AG04449 (cell line): Measurements from ENCODE around the gene DDAH2.

ENCODE experiments used
- CTCF ChIA-PET: fragments of 350-600 bp; formaldehyde crosslinking; extraction: SDS; loops from one replicate; lab custom pipeline; 2021; ENCODE audit warnings: antibody characterized with exemption; lab: Yijun Ruan, JAX
- POLR2A ChIA-PET: fragments of 400-600, 350-600 bp; formaldehyde crosslinking; extraction: SDS; loops from one replicate; lab custom pipeline; 2020; ENCODE audit warnings: antibody characterized with exemption, inconsistent platforms; lab: Yijun Ruan, JAX
- DNase-seq: peaks from one replicate; pipeline ENCODE4 v3.0.0-alpha.2; 2010; ENCODE audit warnings: low read depth, low spot score
- H3K4me3 ChIP-seq: 2 replicates; pipeline ENCODE4 v1.5.1; 2011; ENCODE audit warnings: low read depth, mild to moderate bottlenecking, control low read depth, low read length
- TF ChIP-seq, protein P1 (sequence below): IDR thresholded peaks from one replicate; pipeline ENCODE4 v1.5.1; 2011; ENCODE audit warnings: mild to moderate bottlenecking, moderate library complexity, low read length, control low read depth, inconsistent platforms; ENCODE audit not compliant: insufficient read depth; ENCODE audit errors: missing control alignments

DDAH2 gene

DNA sequence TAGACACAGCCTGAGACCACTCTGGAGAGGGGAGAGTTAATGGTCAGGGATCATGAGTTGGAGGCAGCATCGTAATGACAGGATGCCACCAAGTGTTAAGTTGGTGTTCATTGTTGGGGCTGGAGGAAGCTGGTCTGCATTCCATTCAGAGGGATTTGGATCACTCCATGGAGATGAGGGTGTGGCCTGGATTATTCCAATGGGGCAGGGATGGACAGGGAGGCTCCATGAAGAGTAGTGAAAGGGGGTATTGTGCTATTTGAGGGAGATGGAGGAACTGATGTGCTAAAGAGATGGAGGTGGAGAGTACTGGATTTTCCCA, 34.5 kb upstream of the DDAH2 start:
- ChIA-PET CTCF (interaction anchor here (1.4 to 1.5 kb wide), 2 partner anchors 28 to 32 kb away, joined by 3 to 5 read pairs; partner anchors contain the start of gene VARS1), POLR2A (no interaction called here)

DNA sequence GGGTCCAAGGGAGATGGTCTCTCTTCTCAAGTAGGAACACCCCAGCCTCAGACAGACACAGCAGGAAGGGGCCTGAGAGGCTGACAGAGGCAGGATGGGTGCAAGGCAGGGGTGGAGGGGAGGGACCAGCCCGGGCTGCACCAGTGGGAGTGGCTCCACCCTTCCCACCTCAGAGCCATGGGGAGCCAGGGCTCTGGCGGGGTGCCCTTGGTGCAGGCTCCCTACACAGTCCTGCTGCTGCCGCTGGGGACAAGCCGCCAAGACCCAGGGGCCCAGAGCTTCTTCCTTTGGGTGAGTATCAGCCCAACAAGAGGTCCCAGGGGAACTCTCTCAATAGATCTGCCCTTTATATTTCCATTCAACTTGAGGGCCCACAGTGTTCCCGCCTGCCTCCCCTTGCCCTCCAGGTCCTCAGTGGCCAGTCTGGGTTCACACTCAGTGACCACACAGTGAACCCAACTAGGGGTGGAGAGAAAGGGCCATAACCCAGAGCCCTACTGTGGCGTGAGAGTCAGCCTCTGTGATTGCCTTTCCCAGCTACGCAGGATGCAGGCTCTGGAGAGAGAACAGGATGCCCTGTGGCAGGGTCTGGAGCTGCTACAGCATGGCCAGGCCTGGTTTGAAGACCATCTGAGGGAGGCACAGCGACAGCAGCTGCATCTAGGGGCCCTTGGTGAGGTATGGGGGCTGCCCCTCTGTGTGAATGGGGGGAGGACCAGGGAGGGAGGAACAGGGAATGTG, 33.9 kb upstream of the DDAH2 start:
- H3K4me3 ChIP-seq, result no peak overlapping the region
- POLR2A ChIA-PET, result no interaction called here
- CTCF ChIA-PET, result interaction anchor here (1.4 kb wide), 1 partner anchor 28 kb away, joined by 5 read pairs; no protein-coding TSS in a partner anchor
- DNase-seq, result no peak
- TF ChIP-seq, protein P1, sequence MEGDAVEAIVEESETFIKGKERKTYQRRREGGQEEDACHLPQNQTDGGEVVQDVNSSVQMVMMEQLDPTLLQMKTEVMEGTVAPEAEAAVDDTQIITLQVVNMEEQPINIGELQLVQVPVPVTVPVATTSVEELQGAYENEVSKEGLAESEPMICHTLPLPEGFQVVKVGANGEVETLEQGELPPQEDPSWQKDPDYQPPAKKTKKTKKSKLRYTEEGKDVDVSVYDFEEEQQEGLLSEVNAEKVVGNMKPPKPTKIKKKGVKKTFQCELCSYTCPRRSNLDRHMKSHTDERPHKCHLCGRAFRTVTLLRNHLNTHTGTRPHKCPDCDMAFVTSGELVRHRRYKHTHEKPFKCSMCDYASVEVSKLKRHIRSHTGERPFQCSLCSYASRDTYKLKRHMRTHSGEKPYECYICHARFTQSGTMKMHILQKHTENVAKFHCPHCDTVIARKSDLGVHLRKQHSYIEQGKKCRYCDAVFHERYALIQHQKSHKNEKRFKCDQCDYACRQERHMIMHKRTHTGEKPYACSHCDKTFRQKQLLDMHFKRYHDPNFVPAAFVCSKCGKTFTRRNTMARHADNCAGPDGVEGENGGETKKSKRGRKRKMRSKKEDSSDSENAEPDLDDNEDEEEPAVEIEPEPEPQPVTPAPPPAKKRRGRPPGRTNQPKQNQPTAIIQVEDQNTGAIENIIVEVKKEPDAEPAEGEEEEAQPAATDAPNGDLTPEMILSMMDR, result no peak

More for the DNA sequence above, 34.5 kb upstream of the DDAH2 start:
- no peak overlapping the region for H3K4me3 ChIP-seq
- DNase-seq, result no peak
- TF ChIP-seq, protein P1, result no peak

DNA sequence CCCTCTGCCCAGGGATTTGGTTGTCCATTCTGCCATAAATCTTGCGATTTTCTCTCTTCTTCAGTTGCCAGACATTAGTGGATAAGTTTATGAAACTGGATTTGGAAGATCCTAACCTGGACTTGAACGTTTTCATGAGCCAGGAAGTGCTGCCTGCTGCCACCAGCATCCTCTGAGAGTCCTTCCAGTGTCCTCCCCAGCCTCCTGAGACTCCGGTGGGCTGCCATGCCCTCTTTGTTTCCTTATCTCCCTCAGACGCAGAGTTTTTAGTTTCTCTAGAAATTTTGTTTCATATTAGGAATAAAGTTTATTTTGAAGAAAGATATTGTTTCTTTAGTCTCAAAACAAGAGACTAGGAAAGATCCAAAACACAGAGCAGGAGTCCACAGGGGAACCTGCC, 33.3 kb upstream of the DDAH2 start, which contains the start of gene SAPCD1:
Gene SAPCD1, plus strand, starts transcription at position 301 of the 400 bp plus-strand sequence. CDS start 399 bp downstream, outside the sequence.
- no peak within 1 kb of the TSS for H3K4me3 ChIP-seq
- TF ChIP-seq, protein P1, result no peak
- DNase-seq, result no peak
- ChIA-PET POLR2A (no interaction called here), CTCF (interaction anchor here (1.4 to 1.8 kb wide), 2 partner anchors 8 to 29 kb away, joined by 5 to 12 read pairs; no protein-coding TSS in a partner anchor)

DNA sequence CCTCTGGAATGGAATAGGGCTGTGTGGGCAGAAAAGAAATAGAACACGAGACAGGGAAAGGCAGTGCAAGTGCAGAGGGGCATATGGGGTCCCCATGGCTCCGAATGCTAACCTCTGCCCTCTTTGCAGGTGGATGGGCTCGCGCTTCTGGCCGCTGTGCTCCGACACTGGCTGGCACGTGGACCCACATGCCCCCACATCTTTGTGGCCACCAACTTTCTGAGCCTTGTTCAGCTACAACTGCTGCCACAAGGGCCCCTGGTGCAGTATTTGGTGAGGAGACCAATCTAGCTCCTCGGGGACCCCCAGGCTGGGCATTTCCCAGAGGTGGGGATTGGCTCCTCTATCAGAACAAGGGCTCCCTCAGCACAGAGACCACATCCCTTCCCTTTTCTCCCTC, 32.2 kb upstream of the DDAH2 start:
- ChIA-PET CTCF (interaction anchor here (1.8 kb wide), 2 partner anchors 9 to 30 kb away, joined by 5 to 12 read pairs; no protein-coding TSS in a partner anchor), POLR2A (interaction anchor here (0.7 kb wide), 1 partner anchor 10 kb away, joined by 3 read pairs; no protein-coding TSS in a partner anchor)
- no peak for DNase-seq
- TF ChIP-seq, protein P1, result no peak
- no peak overlapping the region for H3K4me3 ChIP-seq

DNA sequence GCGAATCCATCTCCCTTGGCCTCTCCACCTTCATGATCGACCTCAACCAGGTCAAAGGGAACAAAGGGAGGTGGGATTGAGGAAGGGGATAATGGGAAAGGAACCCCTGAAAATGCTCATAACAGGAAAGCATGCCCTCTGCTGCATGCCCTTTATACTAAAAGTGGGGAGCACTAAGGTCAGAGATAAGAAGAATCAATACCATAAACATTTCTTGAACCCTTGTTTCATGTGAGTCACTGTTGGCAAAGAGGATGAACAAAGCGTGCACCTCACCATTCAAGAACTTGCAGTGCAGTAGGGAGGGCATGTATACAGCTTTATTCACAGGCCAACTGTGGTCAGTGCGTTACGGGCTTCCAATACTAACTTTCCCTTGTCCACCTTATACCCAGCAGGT, 31.7 kb upstream of the DDAH2 start:
- ChIA-PET POLR2A (interaction anchor here (0.7 kb wide), 1 partner anchor 10 kb away, joined by 3 read pairs; no protein-coding TSS in a partner anchor), CTCF (interaction anchor here (1.8 kb wide), 2 partner anchors 9 to 30 kb away, joined by 5 to 12 read pairs; no protein-coding TSS in a partner anchor)
- DNase-seq, result no peak
- TF ChIP-seq, protein P1, result no peak
- no peak overlapping the region for H3K4me3 ChIP-seq

DNA sequence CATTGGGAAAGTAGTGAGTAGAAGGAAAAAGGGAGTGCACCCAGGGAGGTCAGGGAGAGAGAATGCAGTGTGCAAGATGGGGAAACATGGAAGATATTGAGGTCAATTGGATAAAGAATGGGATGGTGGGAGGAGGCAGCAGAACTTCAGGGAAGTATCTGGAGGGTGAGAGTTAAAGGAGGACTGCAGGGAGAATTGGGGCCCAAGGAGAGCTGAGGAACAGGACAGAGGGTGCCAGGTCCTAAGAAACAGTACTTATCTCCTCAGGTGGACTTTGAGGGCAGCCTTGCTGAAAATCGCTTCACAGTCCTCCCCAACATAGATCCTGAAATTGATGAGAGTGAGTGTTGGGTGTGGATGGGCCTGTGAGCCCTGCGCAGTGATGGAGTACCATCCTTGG, 29.2 kb upstream of the DDAH2 start:
- no peak for DNase-seq
- ChIA-PET POLR2A (no interaction called here), CTCF (interaction anchor here (1.1 to 5.4 kb wide), 2 partner anchors 11 to 132 kb away, joined by 4 to 28 read pairs; no protein-coding TSS in a partner anchor)
- TF ChIP-seq, protein P1, result no peak
- H3K4me3 ChIP-seq, result no peak overlapping the region
